ENCODE results near the gene UFC1. TPM values are rescaled to one million over a fixed set of nuclear protein-coding genes. Genes with fewer than 3 reads are reported as not detected.

The UFC1 gene
- total and polyA plus RNA-seq, 2 of the 13 experiments (the other 11 are each of a cell fraction or from before 2014, with no cell fraction given) = 72.8 to 85.2 TPM

DNA sequence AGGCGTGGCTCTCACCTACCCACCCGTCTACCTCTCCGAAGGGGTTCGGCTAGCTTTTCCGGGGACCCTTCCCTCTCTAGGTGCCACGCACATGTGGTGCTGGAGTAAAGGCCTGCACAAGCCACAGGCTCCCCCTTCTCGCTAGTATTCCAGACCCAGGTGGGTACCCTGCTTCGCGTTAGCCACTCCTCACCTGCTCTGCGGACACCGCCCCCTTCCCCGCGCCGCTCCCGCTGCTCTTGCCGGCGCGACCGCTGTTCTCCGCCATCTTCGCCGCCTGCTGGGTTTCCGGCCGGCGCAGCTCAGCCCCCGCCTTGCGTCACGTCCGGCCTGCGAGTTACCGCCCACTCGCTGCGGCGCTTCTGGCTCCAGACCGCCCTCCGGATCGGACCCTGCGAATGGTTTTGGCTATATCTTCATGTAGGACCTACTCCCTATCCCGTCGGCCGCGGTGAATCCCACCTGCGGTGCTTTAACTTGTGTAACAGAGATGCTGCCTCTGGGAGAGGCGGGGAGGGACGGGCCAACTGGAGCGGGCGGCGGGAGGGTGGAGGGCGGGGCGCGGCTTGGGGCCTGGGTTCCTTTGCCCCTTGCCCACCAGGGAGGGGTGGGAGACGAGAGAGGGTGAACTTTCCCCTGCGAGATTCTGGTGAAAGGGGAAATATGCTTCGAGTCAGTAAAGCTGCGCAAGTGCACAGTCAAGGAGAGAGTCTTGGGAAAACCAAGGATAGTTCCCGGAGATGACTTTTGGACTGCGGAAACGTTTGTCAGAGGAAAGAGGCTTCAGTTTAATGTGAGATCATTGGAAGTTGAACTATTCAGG is 35.8 kb upstream of the UFC1 start, which contains the start of the genes NIT1 and PFDN2 (continued):
- TF ChIP-seq KDM2A (CRISPR knock-in tag; IDR thresholded peaks at IDR 0.05; ENCODE audit: borderline replicate concordance, low read depth) (peak; percentile 79; the same call in 1 of the 2 replicates), HOXD1 (CRISPR knock-in tag; IDR thresholded peaks at IDR 0.05) (peak; percentile 83; the same call in 1 of the 2 replicates), TEAD2 (CRISPR knock-in tag; IDR thresholded peaks at IDR 0.05) (no peak), ZBTB20 (CRISPR knock-in tag; IDR thresholded peaks at IDR 0.05; ENCODE audit: borderline replicate concordance, low read depth) (peak; percentile 40; the same call in 1 of the 2 replicates), ZNF326 (CRISPR knock-in tag; IDR thresholded peaks at IDR 0.05; ENCODE audit: borderline replicate concordance) (no peak), REXO4 (CRISPR knock-in tag; IDR thresholded peaks at IDR 0.05; ENCODE audit: borderline replicate concordance) (no peak), HDAC1 (CRISPR knock-in tag; IDR thresholded peaks at IDR 0.05) (peak; percentile 88), ONECUT2 (CRISPR knock-in tag; IDR thresholded peaks at IDR 0.05) (no peak), ZNF235 (CRISPR knock-in tag; IDR thresholded peaks at IDR 0.05; ENCODE audit: borderline replicate concordance) (no peak), KLF16 (CRISPR knock-in tag; IDR thresholded peaks at IDR 0.05) (peak in 1 of 2 experiments; percentile 83; a peak in 2 of 4 replicates), ZC3H13 (CRISPR knock-in tag; IDR thresholded peaks at IDR 0.05) (peak; percentile 43; the same call in 1 of the 2 replicates), MBNL3 (CRISPR knock-in tag; conservative IDR thresholded peaks at IDR 0.05) (no peak), NFYC (CRISPR knock-in tag; IDR thresholded peaks at IDR 0.05) (0 out of 2 replicates have a peak, but pooled peaks have one; percentile 26), RARA (CRISPR knock-in tag; IDR thresholded peaks at IDR 0.05) (no peak), IRF2 (CRISPR knock-in tag; IDR thresholded peaks at IDR 0.05) (peak; percentile 62; the same call in 1 of the 2 replicates), MTA3 (CRISPR knock-in tag; IDR thresholded peaks at IDR 0.05) (no peak), SP2 (CRISPR knock-in tag; IDR thresholded peaks at IDR 0.05) (peak; percentile 78)
- TF ChIP-seq, protein P1, sequence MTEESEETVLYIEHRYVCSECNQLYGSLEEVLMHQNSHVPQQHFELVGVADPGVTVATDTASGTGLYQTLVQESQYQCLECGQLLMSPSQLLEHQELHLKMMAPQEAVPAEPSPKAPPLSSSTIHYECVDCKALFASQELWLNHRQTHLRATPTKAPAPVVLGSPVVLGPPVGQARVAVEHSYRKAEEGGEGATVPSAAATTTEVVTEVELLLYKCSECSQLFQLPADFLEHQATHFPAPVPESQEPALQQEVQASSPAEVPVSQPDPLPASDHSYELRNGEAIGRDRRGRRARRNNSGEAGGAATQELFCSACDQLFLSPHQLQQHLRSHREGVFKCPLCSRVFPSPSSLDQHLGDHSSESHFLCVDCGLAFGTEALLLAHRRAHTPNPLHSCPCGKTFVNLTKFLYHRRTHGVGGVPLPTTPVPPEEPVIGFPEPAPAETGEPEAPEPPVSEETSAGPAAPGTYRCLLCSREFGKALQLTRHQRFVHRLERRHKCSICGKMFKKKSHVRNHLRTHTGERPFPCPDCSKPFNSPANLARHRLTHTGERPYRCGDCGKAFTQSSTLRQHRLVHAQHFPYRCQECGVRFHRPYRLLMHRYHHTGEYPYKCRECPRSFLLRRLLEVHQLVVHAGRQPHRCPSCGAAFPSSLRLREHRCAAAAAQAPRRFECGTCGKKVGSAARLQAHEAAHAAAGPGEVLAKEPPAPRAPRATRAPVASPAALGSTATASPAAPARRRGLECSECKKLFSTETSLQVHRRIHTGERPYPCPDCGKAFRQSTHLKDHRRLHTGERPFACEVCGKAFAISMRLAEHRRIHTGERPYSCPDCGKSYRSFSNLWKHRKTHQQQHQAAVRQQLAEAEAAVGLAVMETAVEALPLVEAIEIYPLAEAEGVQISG (CRISPR knock-in tag; IDR thresholded peaks at IDR 0.05) = peak; percentile 90
- TF ChIP-seq, protein P2, sequence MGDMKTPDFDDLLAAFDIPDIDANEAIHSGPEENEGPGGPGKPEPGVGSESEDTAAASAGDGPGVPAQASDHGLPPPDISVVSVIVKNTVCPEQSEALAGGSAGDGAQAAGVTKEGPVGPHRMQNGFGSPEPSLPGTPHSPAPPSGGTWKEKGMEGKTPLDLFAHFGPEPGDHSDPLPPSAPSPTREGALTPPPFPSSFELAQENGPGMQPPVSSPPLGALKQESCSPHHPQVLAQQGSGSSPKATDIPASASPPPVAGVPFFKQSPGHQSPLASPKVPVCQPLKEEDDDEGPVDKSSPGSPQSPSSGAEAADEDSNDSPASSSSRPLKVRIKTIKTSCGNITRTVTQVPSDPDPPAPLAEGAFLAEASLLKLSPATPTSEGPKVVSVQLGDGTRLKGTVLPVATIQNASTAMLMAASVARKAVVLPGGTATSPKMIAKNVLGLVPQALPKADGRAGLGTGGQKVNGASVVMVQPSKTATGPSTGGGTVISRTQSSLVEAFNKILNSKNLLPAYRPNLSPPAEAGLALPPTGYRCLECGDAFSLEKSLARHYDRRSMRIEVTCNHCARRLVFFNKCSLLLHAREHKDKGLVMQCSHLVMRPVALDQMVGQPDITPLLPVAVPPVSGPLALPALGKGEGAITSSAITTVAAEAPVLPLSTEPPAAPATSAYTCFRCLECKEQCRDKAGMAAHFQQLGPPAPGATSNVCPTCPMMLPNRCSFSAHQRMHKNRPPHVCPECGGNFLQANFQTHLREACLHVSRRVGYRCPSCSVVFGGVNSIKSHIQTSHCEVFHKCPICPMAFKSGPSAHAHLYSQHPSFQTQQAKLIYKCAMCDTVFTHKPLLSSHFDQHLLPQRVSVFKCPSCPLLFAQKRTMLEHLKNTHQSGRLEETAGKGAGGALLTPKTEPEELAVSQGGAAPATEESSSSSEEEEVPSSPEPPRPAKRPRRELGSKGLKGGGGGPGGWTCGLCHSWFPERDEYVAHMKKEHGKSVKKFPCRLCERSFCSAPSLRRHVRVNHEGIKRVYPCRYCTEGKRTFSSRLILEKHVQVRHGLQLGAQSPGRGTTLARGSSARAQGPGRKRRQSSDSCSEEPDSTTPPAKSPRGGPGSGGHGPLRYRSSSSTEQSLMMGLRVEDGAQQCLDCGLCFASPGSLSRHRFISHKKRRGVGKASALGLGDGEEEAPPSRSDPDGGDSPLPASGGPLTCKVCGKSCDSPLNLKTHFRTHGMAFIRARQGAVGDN (CRISPR knock-in tag; IDR thresholded peaks at IDR 0.05) = peak; percentile 93
- TF ChIP-seq, protein P3, sequence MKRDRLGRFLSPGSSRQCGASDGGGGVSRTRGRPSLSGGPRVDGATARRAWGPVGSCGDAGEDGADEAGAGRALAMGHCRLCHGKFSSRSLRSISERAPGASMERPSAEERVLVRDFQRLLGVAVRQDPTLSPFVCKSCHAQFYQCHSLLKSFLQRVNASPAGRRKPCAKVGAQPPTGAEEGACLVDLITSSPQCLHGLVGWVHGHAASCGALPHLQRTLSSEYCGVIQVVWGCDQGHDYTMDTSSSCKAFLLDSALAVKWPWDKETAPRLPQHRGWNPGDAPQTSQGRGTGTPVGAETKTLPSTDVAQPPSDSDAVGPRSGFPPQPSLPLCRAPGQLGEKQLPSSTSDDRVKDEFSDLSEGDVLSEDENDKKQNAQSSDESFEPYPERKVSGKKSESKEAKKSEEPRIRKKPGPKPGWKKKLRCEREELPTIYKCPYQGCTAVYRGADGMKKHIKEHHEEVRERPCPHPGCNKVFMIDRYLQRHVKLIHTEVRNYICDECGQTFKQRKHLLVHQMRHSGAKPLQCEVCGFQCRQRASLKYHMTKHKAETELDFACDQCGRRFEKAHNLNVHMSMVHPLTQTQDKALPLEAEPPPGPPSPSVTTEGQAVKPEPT (CRISPR knock-in tag; IDR thresholded peaks at IDR 0.05; ENCODE audit: low read depth) = no peak

Data from HepG2 (cell line).